ENCODE data around the gene GULP1. TPM values are rescaled to one million over a fixed set of nuclear protein-coding genes. Genes with fewer than 3 reads are reported as not detected.

The GULP1 gene
- polyA plus RNA-seq, 1 donor = 18.3 TPM

DNA sequence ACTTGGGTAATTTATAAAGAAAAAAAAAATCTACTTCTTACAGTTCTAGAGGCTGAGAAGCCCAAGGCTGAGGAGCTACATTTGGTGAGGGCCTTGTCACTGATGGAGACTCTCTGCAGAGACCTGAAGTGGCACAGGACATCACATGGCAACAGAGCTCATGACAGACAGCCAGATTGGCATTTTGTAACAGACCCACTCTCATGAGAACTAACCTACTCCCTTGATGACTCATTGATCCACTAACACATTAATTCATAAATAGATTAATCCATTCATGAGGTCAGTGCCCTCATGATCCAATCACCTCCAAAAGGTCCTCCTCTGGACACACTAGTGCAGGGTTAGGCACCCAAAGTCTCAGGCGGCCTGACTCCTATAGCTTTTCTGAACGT lies 318.4 kb downstream of the GULP1 start:
- no peak for DNase-seq

DNA sequence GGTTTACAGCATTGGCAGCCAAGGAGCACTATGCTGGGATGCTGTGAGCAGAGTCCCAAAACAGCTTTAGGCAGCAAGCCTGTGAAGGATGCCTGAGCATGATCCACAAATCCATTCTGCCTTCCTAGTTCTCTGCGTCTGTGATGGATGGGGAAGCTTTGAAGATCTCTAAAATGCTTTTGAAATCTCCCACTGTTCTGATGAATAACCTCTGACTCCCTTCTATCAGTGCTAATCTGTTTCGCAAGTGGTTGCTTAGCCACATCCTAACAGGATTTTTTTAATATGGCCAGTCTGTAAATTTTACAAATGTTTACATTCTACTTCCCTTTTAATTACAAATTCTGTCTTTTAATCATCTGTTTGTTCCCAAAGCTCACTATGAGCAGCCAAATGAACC lies 319.2 kb downstream of the GULP1 start:
- no peak for DNase-seq

DNA sequence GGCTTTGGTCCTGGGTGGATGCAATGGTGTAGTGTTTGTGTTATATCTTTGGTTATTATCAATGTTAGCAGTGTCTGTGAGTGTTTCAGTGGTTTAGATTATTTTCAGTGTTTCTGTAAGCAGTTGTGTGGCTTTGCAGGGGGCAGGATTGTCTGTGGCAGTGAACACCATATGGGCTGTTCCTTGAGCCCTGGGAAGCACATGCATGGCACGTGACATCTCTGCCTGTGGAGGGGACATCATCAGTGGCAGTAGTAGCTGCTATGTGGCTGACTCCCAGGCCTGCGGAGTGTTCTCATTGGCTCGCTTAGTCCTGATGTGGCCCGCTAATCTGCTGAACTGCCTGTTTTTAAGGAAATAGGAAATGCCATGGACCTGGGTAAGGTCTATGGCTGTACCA lies 327.5 kb downstream of the GULP1 start:
- DNase-seq = no peak

DNA sequence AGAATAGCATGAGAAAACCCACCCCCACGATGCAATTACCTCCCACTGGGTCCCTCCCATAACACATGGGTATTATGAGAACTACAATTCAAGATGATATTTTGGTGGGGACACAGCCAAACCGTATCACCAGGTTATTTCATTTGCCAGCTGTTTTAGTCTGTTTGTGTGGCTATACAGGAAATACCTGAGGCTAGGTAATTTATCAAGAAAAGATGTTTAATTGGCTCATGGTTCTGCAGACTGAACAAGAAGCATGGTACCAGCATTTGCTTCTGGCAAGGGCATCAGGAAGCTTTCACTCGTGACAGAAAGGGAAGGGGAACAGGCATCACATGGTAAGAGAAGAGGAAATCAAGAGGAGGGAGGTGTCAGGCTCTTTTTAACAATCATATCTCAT lies 329.2 kb downstream of the GULP1 start:
- DNase-seq = no peak

DNA sequence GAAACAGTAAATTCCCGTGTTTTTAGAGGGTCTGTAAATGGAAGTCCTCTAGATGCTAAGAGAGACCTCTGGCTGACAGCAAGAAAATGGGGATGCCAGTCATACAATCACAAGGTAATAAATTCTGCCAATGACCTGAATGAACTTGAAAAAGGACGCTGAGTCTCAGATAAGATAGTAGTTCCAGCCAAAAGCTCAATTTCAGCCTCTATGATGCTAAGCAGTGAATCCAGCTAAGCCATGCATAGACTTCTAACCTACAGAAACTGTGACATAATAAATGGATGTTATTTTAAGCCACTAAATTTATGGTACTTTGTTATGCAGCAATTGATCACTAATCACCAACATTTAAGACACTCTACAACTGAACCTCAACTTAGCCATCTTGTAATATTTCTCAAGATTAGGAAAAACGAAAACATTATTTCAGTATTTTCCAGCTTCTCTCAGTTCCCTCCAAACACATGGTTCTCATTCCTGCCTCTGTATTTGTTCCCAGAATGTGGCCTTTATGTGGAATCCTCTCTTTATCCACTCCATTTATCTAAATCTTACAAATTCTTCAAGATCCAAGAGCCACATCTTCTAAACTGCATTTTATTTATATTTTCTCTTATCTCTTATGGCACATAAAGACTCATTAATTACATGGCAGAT lies 331.1 kb downstream of the GULP1 start:
- DNase-seq = no peak

DNA sequence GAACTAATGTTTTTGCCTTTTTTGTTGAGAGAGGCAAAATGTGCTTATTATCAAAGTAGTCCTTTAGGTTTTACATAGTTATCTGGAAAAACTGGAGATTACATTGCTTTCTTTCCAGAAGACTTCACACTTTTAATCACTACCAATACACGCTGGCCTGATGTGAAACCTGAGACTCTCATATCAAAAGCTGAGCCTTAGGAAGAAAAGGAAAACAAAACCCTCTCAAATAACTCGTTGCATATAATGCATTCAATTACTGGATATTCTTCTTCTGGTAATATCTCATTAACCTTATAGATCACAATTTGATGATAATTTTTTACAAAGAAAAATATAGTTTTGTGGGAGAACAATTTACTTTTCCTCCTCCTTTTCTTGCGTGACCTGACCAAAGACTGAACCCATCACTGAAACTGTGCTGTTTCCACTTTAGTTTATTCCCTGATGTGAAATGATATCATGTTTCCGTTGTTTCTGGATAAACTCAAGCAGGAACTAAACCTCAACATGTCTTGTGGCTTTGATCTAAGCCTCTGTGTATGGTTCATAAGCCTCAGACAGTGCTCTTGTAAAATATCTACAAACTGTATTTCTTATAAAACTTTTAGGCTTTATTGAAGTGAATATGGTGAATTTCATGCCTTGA lies 332.4 kb downstream of the GULP1 start:
- DNase-seq = peak; percentile 70

DNA sequence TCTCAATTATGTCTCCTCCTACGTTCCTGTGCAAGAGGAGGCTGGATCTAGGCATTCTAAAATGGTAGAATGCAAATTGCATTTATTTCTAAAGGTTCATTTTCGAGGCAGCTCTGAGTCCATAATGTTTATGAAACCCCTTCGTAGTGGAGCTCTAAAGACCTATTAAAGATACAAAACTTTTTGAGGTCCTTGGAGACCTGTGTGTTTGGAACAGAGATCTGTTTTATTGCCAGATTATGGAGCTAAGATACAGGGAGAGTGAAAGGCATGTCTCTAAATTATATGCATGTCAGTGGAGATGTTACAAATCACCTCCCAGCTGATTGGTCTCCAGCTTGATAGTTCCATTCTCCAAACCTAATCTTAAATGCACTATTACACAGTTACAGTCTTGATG lies 335.8 kb downstream of the GULP1 start:
- DNase-seq = no peak

DNA sequence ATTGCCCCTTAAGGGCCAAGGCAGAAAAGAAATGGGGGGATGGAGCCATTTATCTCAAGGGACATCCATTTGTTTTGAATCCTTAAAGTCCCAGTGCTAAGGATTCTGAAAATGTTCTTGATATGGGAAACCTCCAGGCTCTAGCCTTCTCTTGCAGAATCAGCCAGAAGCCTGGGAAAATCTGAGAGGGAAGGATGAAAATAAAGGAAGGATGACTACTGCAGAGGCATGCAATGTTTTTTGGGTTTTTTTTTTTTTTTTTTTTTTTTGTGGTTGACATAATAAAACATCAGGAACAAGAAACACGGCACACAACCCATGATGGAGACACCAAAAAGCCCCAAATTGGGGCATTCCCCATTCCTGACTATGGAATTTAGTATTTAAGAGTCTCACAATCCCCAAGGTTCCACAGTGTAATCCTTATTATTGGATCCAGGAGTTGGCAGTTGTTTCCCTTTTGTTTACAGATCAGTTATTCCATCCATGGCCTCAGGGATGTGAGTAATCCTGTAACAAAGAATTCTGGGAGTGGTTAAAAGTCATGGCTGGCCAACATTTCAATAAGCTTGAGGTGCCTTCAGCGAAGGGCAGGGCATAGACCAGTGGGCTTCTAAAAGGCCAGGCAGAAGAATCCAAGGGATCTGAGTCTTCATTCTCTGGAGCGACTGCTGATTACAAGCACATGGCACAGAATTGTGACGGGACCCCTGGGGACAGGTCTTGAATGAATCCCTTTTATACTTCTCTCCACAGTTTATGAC lies 337.5 kb downstream of the GULP1 start:
- DNase-seq = no peak

DNA sequence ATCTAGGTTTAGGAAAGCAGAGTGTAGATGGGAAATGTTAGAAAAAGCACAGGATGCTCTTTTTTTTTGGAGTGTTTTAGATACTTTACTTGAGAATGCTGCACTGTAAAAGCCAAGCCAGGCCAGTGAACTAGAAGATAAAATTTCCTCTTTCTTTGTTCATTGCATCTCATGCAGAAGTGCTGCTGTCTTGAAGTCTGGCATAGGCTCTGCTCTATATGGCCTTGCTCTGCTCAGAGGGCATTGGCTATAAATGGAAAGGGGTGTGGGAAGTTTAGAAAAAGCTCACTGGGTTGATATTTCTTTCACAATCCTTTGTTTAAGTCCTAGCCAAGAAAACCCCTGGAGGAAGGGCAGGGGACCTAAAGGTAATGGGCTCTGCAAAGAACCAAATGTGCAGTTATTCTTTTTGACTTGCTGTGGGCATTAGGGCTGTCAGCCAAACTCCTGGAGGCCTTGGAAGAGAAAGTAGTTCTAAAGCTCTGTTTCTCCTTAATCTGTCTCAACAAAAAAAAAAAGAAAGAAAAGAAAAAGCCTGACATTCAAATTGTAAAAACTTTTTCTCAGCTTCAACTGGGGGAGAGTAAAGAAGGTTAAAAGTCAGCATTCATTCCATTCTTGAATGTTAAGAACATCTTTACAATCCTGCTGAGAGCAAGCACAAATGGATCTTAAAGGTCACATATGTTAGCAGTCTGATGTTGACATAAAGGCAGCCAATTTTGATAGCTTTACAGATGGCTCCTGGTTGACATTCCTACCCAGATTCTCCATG lies 338.3 kb downstream of the GULP1 start:
- no peak for DNase-seq

DNA sequence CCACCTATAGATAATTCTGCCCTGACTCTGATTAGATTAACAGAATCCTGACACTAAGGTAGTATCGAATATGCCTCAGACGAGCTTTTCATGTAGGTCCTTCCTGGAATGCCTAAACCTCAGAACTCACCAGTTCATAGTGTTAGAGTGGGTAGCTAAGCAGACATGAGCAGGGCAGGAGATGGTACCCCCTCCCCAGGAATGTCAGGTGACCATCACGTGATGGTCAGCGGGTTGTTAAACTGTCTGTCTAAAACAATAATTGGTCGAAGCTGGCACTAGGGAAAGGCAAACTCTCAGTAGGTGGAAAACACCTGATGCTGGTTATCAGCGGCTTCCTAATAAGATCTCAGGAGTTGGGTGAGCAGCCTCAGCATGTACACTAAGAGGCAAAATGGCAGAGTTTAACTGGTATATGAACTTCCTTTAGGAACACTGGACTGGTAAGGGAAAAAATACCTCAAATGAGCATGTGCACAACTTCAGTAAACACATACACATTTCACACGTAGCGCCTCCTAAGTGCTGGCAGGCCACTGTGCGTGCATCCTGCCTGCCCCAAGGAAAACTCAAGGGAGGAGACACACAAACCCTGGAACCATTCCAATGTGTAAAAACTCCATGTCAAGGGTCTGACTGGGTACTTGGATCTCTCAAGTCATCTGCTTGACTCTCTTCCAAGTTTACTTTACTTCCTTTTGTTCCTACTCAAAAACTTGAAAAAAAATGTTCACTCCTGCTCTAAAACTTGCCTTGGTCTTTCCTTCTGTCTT lies 339.5 kb downstream of the GULP1 start:
- no peak for DNase-seq

DNA sequence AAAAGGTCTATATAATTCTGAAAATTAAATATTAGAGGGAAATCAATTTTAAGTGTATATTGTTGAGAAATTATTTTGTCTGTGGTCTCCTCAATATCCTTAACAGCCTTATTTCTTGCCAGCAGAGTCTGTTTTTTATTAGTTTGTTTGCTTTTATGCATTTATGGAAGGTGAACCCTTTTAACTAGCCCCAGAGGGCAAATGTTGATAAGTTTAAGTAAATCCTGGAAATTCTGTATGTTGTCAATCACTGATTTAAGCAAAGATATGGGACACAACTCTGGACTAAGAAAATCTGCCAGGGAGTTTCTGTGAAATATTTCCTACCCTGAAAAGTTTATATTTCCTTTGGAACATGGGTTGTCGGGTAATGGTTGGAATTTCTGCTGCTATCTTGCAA lies 343.0 kb downstream of the GULP1 start:
- no peak for DNase-seq

Data from hindlimb muscle (tissue), 1 donor.